ENCODE measurements around the gene ELOVL6. TPM values are rescaled to one million over a fixed set of nuclear protein-coding genes. Genes with fewer than 3 reads are reported as not detected.

ELOVL6 gene
- total and polyA plus RNA-seq, 12 donors = 0.84 to 7.7 (median 2.8) TPM

- Histone ChIP-seq H3K9me3 (no peaks in the 10 kb centered on the region), H3K36me3 (peaks cover 0 to 3% (median 0%) of the 10 kb centered on the region in 9 donors), H3K27me3 (no peaks in the 10 kb centered on the region), H3K27ac (no peak overlapping the region), H3K4me1 (peaks cover 0 to 8% (median 0%) of the 10 kb centered on the region in 9 donors), H3K4me3 (no peak overlapping the region)
- TF ChIP-seq CTCF (IDR thresholded peaks at IDR 0.05) = no peak
- no peak for DNase-seq
- intact Hi-C loops (cut with DNase I) = no loop called here
- 59 to 62% methylated on average over 3 of the region's 3 CpGs for WGBS, 2 donors
- ATAC-seq = no peak
Measured at GRCh38 chr4:110119337-110119736, 79.1 kb downstream of the ELOVL6 start.

GRCh38 chr4:110112056-110112455, 86.4 kb downstream of the ELOVL6 start:
- Histone ChIP-seq H3K4me3 (no peak overlapping the region), H3K27me3 (no peaks in the 10 kb centered on the region), H3K4me1 (peaks cover 0 to 9% (median 0%) of the 10 kb centered on the region in 9 donors), H3K27ac (no peak overlapping the region), H3K9me3 (no peaks in the 10 kb centered on the region), H3K36me3 (peaks cover 0 to 3% (median 0%) of the 10 kb centered on the region in 9 donors)
- ATAC-seq = no peak
- intact Hi-C loops (cut with DNase I) = no loop called here
- 94 to 96% methylated on average over 4 of the region's 4 CpGs for WGBS, 2 donors
- TF ChIP-seq CTCF (IDR thresholded peaks at IDR 0.05) = no peak
- DNase-seq = no peak

- H3K4me1 ChIP-seq = peaks cover 0 to 19% (median 0%) of the 10 kb centered on the region in 9 donors
- no peak for DNase-seq
- no peak overlapping the region for H3K27ac ChIP-seq
- intact Hi-C loops (cut with DNase I) = no loop called here
- H3K4me3 ChIP-seq = no peak overlapping the region
- no peaks in the 10 kb centered on the region for H3K27me3 ChIP-seq
- no peak for TF ChIP-seq CTCF (IDR thresholded peaks at IDR 0.05)
- no peak for ATAC-seq
- WGBS, 2 donors = 94 to 95% methylated on average over 3 of the region's 3 CpGs
- H3K36me3 ChIP-seq = no peaks in the 10 kb centered on the region
- H3K9me3 ChIP-seq = no peaks in the 10 kb centered on the region
Measured at GRCh38 chr4:110109455-110109854, 89.0 kb downstream of the ELOVL6 start.

- no peak for TF ChIP-seq CTCF (IDR thresholded peaks at IDR 0.05)
- Histone ChIP-seq H3K4me1 (peaks cover 0 to 19% (median 0%) of the 10 kb centered on the region in 9 donors), H3K36me3 (no peaks in the 10 kb centered on the region), H3K9me3 (no peaks in the 10 kb centered on the region), H3K4me3 (no peak overlapping the region), H3K27ac (no peak overlapping the region), H3K27me3 (no peaks in the 10 kb centered on the region)
- no peak for DNase-seq
- ATAC-seq = no peak
- intact Hi-C loops (cut with DNase I) = no loop called here
- WGBS, 2 donors = 90 to 93% methylated on average over 1 of the region's 1 CpG
Measured at GRCh38 chr4:110108960-110109359, 89.5 kb downstream of the ELOVL6 start.
